Hepatocyte (in vitro differentiated cells): ENCODE data around the gene DNER. TPM values are rescaled to one million over a fixed set of nuclear protein-coding genes. Genes with fewer than 3 reads are reported as not detected.
"Not testable (repeated sequence)": the region's sequence is repeated elsewhere in the genome, so short reads cannot be mapped to it uniquely, and the experiment has no call there.

Source experiments
- DNase-seq: peaks from one replicate; pipeline ENCODE4 v3.0.0-alpha.2; 2016; ENCODE audit warnings: low spot score
- H2AFZ ChIP-seq: fragments of 200-600 bp; sonication (generic); 2 replicates; pipeline ENCODE4 v1.6.0; 2016; ENCODE audit warnings: antibody characterized with exemption, mild to moderate bottlenecking
- H3K27ac ChIP-seq: fragments of 200-600 bp; sonication (generic); 2 replicates; pipeline ENCODE4 v1.5.1; 2016; ENCODE audit warnings: mild to moderate bottlenecking
- H3K27me3 ChIP-seq: fragments of 200-600 bp; sonication (generic); 2 replicates; pipeline ENCODE4 v1.6.1; 2016
- H3K36me3 ChIP-seq: fragments of 200-600 bp; sonication (generic); replicated peaks from 2 replicates; pipeline ENCODE4 v1.5.1; 2016; ENCODE audit warnings: low read depth; ENCODE audit not compliant: insufficient read depth
- H3K4me1 ChIP-seq: fragments of 200-600 bp; sonication (generic); 2 replicates; pipeline ENCODE4 v1.5.1; 2016; ENCODE audit warnings: mild to moderate bottlenecking, moderate library complexity; ENCODE audit not compliant: insufficient read depth
- H3K4me2 ChIP-seq: fragments of 200-600 bp; sonication (generic); 2 replicates; pipeline ENCODE4 v1.6.0; 2016
- H3K4me3 ChIP-seq: fragments of 200-600 bp; sonication (generic); 2 replicates; pipeline ENCODE4 v1.5.1; 2016; ENCODE audit warnings: mild to moderate bottlenecking
- H3K79me2 ChIP-seq: fragments of 200-600 bp; sonication (generic); 2 replicates; pipeline ENCODE4 v1.6.0; 2017; ENCODE audit warnings: mild to moderate bottlenecking
- H3K9me2 ChIP-seq: fragments of 200-600 bp; sonication (generic); replicated peaks from 2 replicates; pipeline ENCODE4 v1.6.0; 2017; ENCODE audit warnings: mild to moderate bottlenecking; ENCODE audit not compliant: insufficient read depth
- H3K9me3 ChIP-seq: fragments of 200-600 bp; sonication (generic); 2 replicates; pipeline ENCODE4 v1.5.1; 2016; ENCODE audit warnings: low read depth, mild to moderate bottlenecking
- H4K20me1 ChIP-seq: fragments of 200-600 bp; sonication (generic); 2 replicates; pipeline ENCODE4 v1.6.0; 2016; ENCODE audit warnings: mild to moderate bottlenecking; ENCODE audit not compliant: insufficient read depth, poor library complexity, severe bottlenecking
- CTCF ChIP-seq: fragments of 200-600 bp; sonication (generic); IDR thresholded peaks from 2 replicates; pipeline ENCODE4 v1.5.1; 2016; ENCODE audit warnings: antibody characterized with exemption, mild to moderate bottlenecking; ENCODE audit not compliant: poor library complexity
- EZH2 ChIP-seq: fragments of 200-600 bp; sonication (generic); IDR thresholded peaks from 2 replicates; pipeline ENCODE4 v1.6.1; 2016; ENCODE audit warnings: antibody characterized with exemption, mild to moderate bottlenecking, borderline replicate concordance
- EZH2phosphoT487 ChIP-seq: fragments of 200-600 bp; sonication (generic); IDR thresholded peaks from one replicate; pipeline ENCODE4 v1.6.1; 2018; ENCODE audit warnings: antibody characterized with exemption, mild to moderate bottlenecking, low read depth, moderate library complexity; ENCODE audit not compliant: unreplicated experiment, severe bottlenecking
- WGBS: methylation state at CpG from one replicate; pipeline ENCODE4 v1.1.6; 2016; ENCODE audit warnings: low lambda C conversion rate; ENCODE audit errors: missing lambda C conversion rate; 5-methylcytosine and 5-hydroxymethylcytosine counted together
- polyA plus RNA-seq: library from polyadenylated mRNA; unstranded; fragments of >200 nt; fragmentation: Nextera tagmentation; extraction: Ambion mirVana; gene quantifications from 2 replicates; pipeline ENCODE4 v1.2.1, GENCODE V29; 2016
- total RNA-seq: library from RNA; depleted of rRNA; stranded (reverse); fragments of >200 nt; gene quantifications from 2 replicates; pipeline ENCODE4 v1.2.3, GENCODE V29; 2014

Gene DNER
- total and polyA plus RNA-seq, 2 experiments from 2014 or later: 0.37 TPM; not detected in 1

- no peaks in the 10 kb centered on the region for H3K79me2 ChIP-seq
- 92% methylated on average over 2 of the region's 2 CpGs for WGBS
- no peak for TF ChIP-seq EZH2
- TF ChIP-seq EZH2phosphoT487: no peak
- no peak for TF ChIP-seq CTCF
- H3K9me3 ChIP-seq: no peaks in the 10 kb centered on the region
- H3K4me3 ChIP-seq: no peak overlapping the region
- no peaks in the 10 kb centered on the region for H4K20me1 ChIP-seq
- H3K4me2 ChIP-seq: no peak overlapping the region
- H3K27ac ChIP-seq: no peak overlapping the region
- no peaks in the 10 kb centered on the region for H3K9me2 ChIP-seq
- no peak for DNase-seq
- no peaks in the 10 kb centered on the region for H3K4me1 ChIP-seq
- H3K27me3 ChIP-seq: peaks cover 3% of the 10 kb centered on the region
- no peaks in the 10 kb centered on the region for H3K36me3 ChIP-seq
- H2AFZ ChIP-seq: no peak overlapping the region
These were observed 13.3 kb downstream of the DNER start for GRCh38 chr2:229701062-229701461.

- no peak for DNase-seq
- Histone ChIP-seq H4K20me1 (no peaks in the 10 kb centered on the region), H3K79me2 (no peaks in the 10 kb centered on the region), H3K4me2 (no peak overlapping the region), H3K27ac (no peak overlapping the region), H3K36me3 (no peaks in the 10 kb centered on the region), H3K4me3 (no peak overlapping the region), H2AFZ (no peak overlapping the region), H3K9me2 (no peaks in the 10 kb centered on the region), H3K27me3 (no peaks in the 10 kb centered on the region), H3K4me1 (no peaks in the 10 kb centered on the region), H3K9me3 (no peaks in the 10 kb centered on the region)
- 96% methylated on average over 2 of the region's 2 CpGs for WGBS
- TF ChIP-seq CTCF: no peak
These were observed 18.4 kb downstream of the DNER start for GRCh38 chr2:229695961-229696360.

- WGBS: 87% methylated on average over 1 of the region's 1 CpG
- H3K79me2 ChIP-seq, H3K9me2 ChIP-seq, H3K4me3 ChIP-seq, H3K4me2 ChIP-seq, H3K27ac ChIP-seq, H3K36me3 ChIP-seq, H3K4me1 ChIP-seq, DNase-seq, H4K20me1 ChIP-seq, H2AFZ ChIP-seq, H3K27me3 ChIP-seq, H3K9me3 ChIP-seq: not testable (repeated sequence)
These were observed 20.5 kb downstream of the DNER start for GRCh38 chr2:229693845-229694244.

- Histone ChIP-seq H3K4me3 (no peak overlapping the region), H3K9me2 (no peaks in the 10 kb centered on the region), H3K27ac (no peak overlapping the region), H3K9me3 (no peaks in the 10 kb centered on the region), H3K4me2 (no peak overlapping the region), H3K4me1 (no peaks in the 10 kb centered on the region), H3K27me3 (no peaks in the 10 kb centered on the region), H2AFZ (no peak overlapping the region), H3K79me2 (no peaks in the 10 kb centered on the region), H3K36me3 (no peaks in the 10 kb centered on the region), H4K20me1 (no peaks in the 10 kb centered on the region)
- 71% methylated on average over 2 of the region's 2 CpGs for WGBS
- DNase-seq: no peak
- TF ChIP-seq EZH2: no peak
- TF ChIP-seq EZH2phosphoT487: no peak
- no peak for TF ChIP-seq CTCF
These were observed 22.7 kb downstream of the DNER start for GRCh38 chr2:229691631-229692030.
